G401 (cell line): Measurements from ENCODE around the gene OR1S2. TPM values are rescaled to one million over a fixed set of nuclear protein-coding genes. Genes with fewer than 3 reads are reported as not detected.

Source experiments
- total RNA-seq: library from RNA; depleted of rRNA; stranded (reverse); fragments of >200 nt; shearing (Covaris generic); gene quantifications from 2 replicates; pipeline ENCODE4 v1.2.3, GENCODE V29; 2014; rRNA removed

Gene OR1S2
- total RNA-seq, 1 experiment from 2014 or later: not detected

Other genes starting within 250 kb of the OR1S2 start
- gene OR9Q1, start 180.3 kb downstream of the OR1S2 start, total RNA-seq: not detected in 2 replicates
- not detected in 2 replicates for gene OR6Q1, start 173.2 kb downstream of the OR1S2 start, total RNA-seq
- not detected in 2 replicates for gene OR9I1, start 78.6 kb downstream of the OR1S2 start, total RNA-seq
- gene OR9Q2, start 15.1 kb downstream of the OR1S2 start, total RNA-seq: not detected in 2 replicates
- gene OR1S1, start 8.6 kb upstream of the OR1S2 start, total RNA-seq: not detected in 2 replicates
- not detected in 2 replicates for gene OR10Q1, start 24.8 kb upstream of the OR1S2 start, total RNA-seq
- gene OR10W1, start 64.1 kb upstream of the OR1S2 start, total RNA-seq: not detected in 2 replicates
- not detected in 2 replicates for gene OR5B17, start 154.9 kb upstream of the OR1S2 start, total RNA-seq
- not detected in 2 replicates for gene OR5B3, start 202.7 kb upstream of the OR1S2 start, total RNA-seq
- not detected in 2 replicates for gene OR5B2, start 224.0 kb upstream of the OR1S2 start, total RNA-seq
- not detected in 2 replicates for gene OR5B12, start 238.1 kb upstream of the OR1S2 start, total RNA-seq